WTC11 (cell line): ENCODE results near the gene C9. TPM values are rescaled to one million over a fixed set of nuclear protein-coding genes. Genes with fewer than 3 reads are reported as not detected.
"Not testable (repeated sequence)": the region's sequence is repeated elsewhere in the genome, so short reads cannot be mapped to it uniquely, and the experiment has no call there.

ENCODE experiments used
- ATAC-seq: fragments of 200-7000 bp; cut with Tn5 transposase; 2 replicates; pipeline ENCODE4 v1.10.0; 2021; ENCODE audit warnings: mild to moderate bottlenecking, moderate library complexity
- CTCF ChIA-PET: fragments of 300-600 bp; sonication (Branson Sonifier 250); formaldehyde crosslinking; loops from one replicate; lab custom pipeline; 2021; ENCODE audit warnings: antibody characterized with exemption; lab: Charles Lee
- POLR2A ChIA-PET: fragments of 350-600 bp; sonication (Branson Sonifier 250); formaldehyde crosslinking; loops from one replicate; lab custom pipeline; 2021; ENCODE audit warnings: antibody characterized with exemption; lab: Charles Lee
- DNase-seq: peaks from one replicate; pipeline ENCODE4 v3.0.0; 2021; ENCODE audit warnings: low spot score
- H3K27ac Mint-ChIP-seq: 2 replicates; pipeline ENCODE4 v1.8.0; 2021; ENCODE audit warnings: mixed read lengths
- H3K27me3 Mint-ChIP-seq: 2 replicates; pipeline ENCODE4 v1.8.0; 2021; ENCODE audit warnings: low read depth, mild to moderate bottlenecking, moderate library complexity, mixed read lengths
- H3K36me3 Mint-ChIP-seq: 2 replicates; pipeline ENCODE4 v1.8.0; 2021; ENCODE audit warnings: mixed read lengths
- H3K4me1 Mint-ChIP-seq: 2 replicates; pipeline ENCODE4 v1.8.0; 2022; ENCODE audit warnings: mixed read lengths
- H3K4me3 Mint-ChIP-seq: 2 replicates; pipeline ENCODE4 v1.8.0; 2021; ENCODE audit warnings: mild to moderate bottlenecking, moderate library complexity, mixed read lengths
- H3K9me3 Mint-ChIP-seq: 2 replicates; pipeline ENCODE4 v1.8.0; 2021; ENCODE audit warnings: mixed read lengths
- CREB1 ChIP-seq: sonication (generic); formaldehyde crosslinking; IDR thresholded peaks from 2 replicates; pipeline ENCODE4 v1.8.0; 2023; ENCODE audit warnings: mild to moderate bottlenecking, missing genetic modification reagents
- EMX1 ChIP-seq: fragments of 250-450 bp; sonication (Bioruptor Pico); IDR thresholded peaks from 2 replicates; pipeline ENCODE4 v1.8.0; 2021; ENCODE audit warnings: mild to moderate bottlenecking
- HMGXB4 ChIP-seq: sonication (generic); formaldehyde crosslinking; IDR thresholded peaks from 2 replicates; pipeline ENCODE4 v1.8.1; 2023; ENCODE audit warnings: mild to moderate bottlenecking, moderate library complexity, missing genetic modification reagents
- MYBL2 ChIP-seq: sonication (generic); formaldehyde crosslinking; IDR thresholded peaks from 2 replicates; pipeline ENCODE4 v1.8.1; 2023; ENCODE audit warnings: mild to moderate bottlenecking, moderate library complexity, missing genetic modification reagents
- NFYB ChIP-seq: sonication (generic); formaldehyde crosslinking; conservative IDR thresholded peaks from 2 replicates; pipeline ENCODE4 v1.8.0; 2022; ENCODE audit warnings: low read depth, missing genetic modification reagents
- NR1H2 ChIP-seq: sonication (generic); formaldehyde crosslinking; IDR thresholded peaks from 2 replicates; pipeline ENCODE4 v1.9.0; 2021; ENCODE audit warnings: mild to moderate bottlenecking, moderate library complexity, missing genetic modification reagents
- NR2C2 ChIP-seq: sonication (generic); formaldehyde crosslinking; IDR thresholded peaks from 2 replicates; pipeline ENCODE4 v1.8.0; 2022; ENCODE audit warnings: mild to moderate bottlenecking, missing genetic modification reagents
- SOX15 ChIP-seq: fragments of 250-450 bp; sonication (Bioruptor Pico); IDR thresholded peaks from 2 replicates; pipeline ENCODE4 v1.9.0; 2021; ENCODE audit warnings: mild to moderate bottlenecking
- ZNF396 ChIP-seq: fragments of 250-450 bp; sonication (Bioruptor Pico); IDR thresholded peaks from 2 replicates; pipeline ENCODE4 v1.8.0; 2021; ENCODE audit warnings: mild to moderate bottlenecking, moderate library complexity, borderline replicate concordance
- ZNF425 ChIP-seq: fragments of 250-450 bp; sonication (Bioruptor Pico); conservative IDR thresholded peaks from 2 replicates; pipeline ENCODE4 v1.9.0; 2021; ENCODE audit warnings: mild to moderate bottlenecking
- total RNA-seq: library from RNA; stranded (reverse); gene quantifications from 3 replicates; pipeline ENCODE4 v1.2.3, GENCODE V29; 2021
- TF ChIP-seq, protein P1 (sequence below): fragments of 250-450 bp; sonication (Bioruptor Pico); IDR thresholded peaks from 2 replicates; pipeline ENCODE4 v1.8.0; 2021; ENCODE audit warnings: mild to moderate bottlenecking
- TF ChIP-seq, protein P2 (sequence below): sonication (generic); formaldehyde crosslinking; IDR thresholded peaks from 2 replicates; pipeline ENCODE4 v1.8.1; 2022; ENCODE audit warnings: mild to moderate bottlenecking, missing genetic modification reagents, moderate library complexity, borderline replicate concordance
- TF ChIP-seq, protein P3 (sequence below): sonication (generic); formaldehyde crosslinking; IDR thresholded peaks from 2 replicates; pipeline ENCODE4 v1.8.0; 2022; ENCODE audit warnings: mild to moderate bottlenecking, missing genetic modification reagents
- TF ChIP-seq, protein P4 (sequence below): sonication (generic); formaldehyde crosslinking; conservative IDR thresholded peaks from 2 replicates; pipeline ENCODE4 v1.8.1; 2022; ENCODE audit warnings: mild to moderate bottlenecking, missing genetic modification reagents

The C9 gene
- total RNA-seq, 1 experiment from 2014 or later = 0.07 TPM

GRCh38 chr5:39405083-39405843, 41.0 kb upstream of the C9 start:
- DNase-seq (no peak), ATAC-seq (peak; percentile 63)
- Mint-ChIP-seq H3K27me3 (no peaks in the 10 kb centered on the region), H3K27ac (no peak overlapping the region), H3K36me3 (no peaks in the 10 kb centered on the region), H3K4me3 (no peak overlapping the region), H3K9me3 (no peaks in the 10 kb centered on the region), H3K4me1 (peaks cover 10% of the 10 kb centered on the region; the same call in 1 of the 2 replicates)
- ChIA-PET POLR2A (no interaction called here), CTCF (no interaction called here)
- TF ChIP-seq, protein P1, sequence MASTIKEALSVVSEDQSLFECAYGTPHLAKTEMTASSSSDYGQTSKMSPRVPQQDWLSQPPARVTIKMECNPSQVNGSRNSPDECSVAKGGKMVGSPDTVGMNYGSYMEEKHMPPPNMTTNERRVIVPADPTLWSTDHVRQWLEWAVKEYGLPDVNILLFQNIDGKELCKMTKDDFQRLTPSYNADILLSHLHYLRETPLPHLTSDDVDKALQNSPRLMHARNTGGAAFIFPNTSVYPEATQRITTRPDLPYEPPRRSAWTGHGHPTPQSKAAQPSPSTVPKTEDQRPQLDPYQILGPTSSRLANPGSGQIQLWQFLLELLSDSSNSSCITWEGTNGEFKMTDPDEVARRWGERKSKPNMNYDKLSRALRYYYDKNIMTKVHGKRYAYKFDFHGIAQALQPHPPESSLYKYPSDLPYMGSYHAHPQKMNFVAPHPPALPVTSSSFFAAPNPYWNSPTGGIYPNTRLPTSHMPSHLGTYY (CRISPR knock-in tag) = no peak
- TF ChIP-seq MYBL2 (CRISPR knock-in tag) = no peak
- TF ChIP-seq HMGXB4 (CRISPR knock-in tag) = no peak
- TF ChIP-seq, protein P2, sequence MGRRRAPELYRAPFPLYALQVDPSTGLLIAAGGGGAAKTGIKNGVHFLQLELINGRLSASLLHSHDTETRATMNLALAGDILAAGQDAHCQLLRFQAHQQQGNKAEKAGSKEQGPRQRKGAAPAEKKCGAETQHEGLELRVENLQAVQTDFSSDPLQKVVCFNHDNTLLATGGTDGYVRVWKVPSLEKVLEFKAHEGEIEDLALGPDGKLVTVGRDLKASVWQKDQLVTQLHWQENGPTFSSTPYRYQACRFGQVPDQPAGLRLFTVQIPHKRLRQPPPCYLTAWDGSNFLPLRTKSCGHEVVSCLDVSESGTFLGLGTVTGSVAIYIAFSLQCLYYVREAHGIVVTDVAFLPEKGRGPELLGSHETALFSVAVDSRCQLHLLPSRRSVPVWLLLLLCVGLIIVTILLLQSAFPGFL (CRISPR knock-in tag) = no peak
- TF ChIP-seq EMX1 (CRISPR knock-in tag) = no peak
- no peak for TF ChIP-seq NR1H2 (CRISPR knock-in tag)
- no peak for TF ChIP-seq NFYB (CRISPR knock-in tag)
- TF ChIP-seq, protein P3, sequence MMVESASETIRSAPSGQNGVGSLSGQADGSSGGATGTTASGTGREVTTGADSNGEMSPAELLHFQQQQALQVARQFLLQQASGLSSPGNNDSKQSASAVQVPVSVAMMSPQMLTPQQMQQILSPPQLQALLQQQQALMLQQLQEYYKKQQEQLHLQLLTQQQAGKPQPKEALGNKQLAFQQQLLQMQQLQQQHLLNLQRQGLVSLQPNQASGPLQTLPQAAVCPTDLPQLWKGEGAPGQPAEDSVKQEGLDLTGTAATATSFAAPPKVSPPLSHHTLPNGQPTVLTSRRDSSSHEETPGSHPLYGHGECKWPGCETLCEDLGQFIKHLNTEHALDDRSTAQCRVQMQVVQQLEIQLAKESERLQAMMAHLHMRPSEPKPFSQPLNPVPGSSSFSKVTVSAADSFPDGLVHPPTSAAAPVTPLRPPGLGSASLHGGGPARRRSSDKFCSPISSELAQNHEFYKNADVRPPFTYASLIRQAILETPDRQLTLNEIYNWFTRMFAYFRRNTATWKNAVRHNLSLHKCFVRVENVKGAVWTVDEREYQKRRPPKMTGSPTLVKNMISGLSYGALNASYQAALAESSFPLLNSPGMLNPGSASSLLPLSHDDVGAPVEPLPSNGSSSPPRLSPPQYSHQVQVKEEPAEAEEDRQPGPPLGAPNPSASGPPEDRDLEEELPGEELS (CRISPR knock-in tag) = no peak
- no peak for TF ChIP-seq SOX15 (CRISPR knock-in tag)
- no peak for TF ChIP-seq ZNF396 (CRISPR knock-in tag)
- TF ChIP-seq ZNF425 = no peak
- no peak for TF ChIP-seq NR2C2 (CRISPR knock-in tag)
- TF ChIP-seq, protein P4, sequence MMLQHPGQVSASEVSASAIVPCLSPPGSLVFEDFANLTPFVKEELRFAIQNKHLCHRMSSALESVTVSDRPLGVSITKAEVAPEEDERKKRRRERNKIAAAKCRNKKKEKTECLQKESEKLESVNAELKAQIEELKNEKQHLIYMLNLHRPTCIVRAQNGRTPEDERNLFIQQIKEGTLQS (CRISPR knock-in tag) = no peak
- no peak for TF ChIP-seq CREB1

- H3K9me3 Mint-ChIP-seq, POLR2A ChIA-PET, H3K27me3 Mint-ChIP-seq, H3K36me3 Mint-ChIP-seq, ATAC-seq, H3K27ac Mint-ChIP-seq, H3K4me3 Mint-ChIP-seq, DNase-seq: not testable (repeated sequence)
- CTCF ChIA-PET = interaction anchor here (2.5 kb wide), 1 partner anchor 28 kb away, joined by 7 read pairs; no protein-coding TSS in a partner anchor
- H3K4me1 Mint-ChIP-seq = peaks cover 17% of the 10 kb centered on the region; the same call in 1 of the 2 replicates
Observed at GRCh38 chr5:39403761-39404160, 39.5 kb upstream of the C9 start.

- H3K4me3 Mint-ChIP-seq, DNase-seq, H3K27ac Mint-ChIP-seq, H3K27me3 Mint-ChIP-seq, POLR2A ChIA-PET, H3K36me3 Mint-ChIP-seq, H3K9me3 Mint-ChIP-seq, ATAC-seq: not testable (repeated sequence)
- peaks cover 17% of the 10 kb centered on the region; the same call in 1 of the 2 replicates for H3K4me1 Mint-ChIP-seq
- CTCF ChIA-PET = interaction anchor here (2.5 to 2.6 kb wide), 2 partner anchors 22 to 26 kb away, joined by 7 to 11 read pairs; partner anchors contain the start of gene DAB2
Observed at GRCh38 chr5:39402140-39402539, 37.8 kb upstream of the C9 start.
